ENCODE data around the gene SPDEF.

The SPDEF gene

DNA sequence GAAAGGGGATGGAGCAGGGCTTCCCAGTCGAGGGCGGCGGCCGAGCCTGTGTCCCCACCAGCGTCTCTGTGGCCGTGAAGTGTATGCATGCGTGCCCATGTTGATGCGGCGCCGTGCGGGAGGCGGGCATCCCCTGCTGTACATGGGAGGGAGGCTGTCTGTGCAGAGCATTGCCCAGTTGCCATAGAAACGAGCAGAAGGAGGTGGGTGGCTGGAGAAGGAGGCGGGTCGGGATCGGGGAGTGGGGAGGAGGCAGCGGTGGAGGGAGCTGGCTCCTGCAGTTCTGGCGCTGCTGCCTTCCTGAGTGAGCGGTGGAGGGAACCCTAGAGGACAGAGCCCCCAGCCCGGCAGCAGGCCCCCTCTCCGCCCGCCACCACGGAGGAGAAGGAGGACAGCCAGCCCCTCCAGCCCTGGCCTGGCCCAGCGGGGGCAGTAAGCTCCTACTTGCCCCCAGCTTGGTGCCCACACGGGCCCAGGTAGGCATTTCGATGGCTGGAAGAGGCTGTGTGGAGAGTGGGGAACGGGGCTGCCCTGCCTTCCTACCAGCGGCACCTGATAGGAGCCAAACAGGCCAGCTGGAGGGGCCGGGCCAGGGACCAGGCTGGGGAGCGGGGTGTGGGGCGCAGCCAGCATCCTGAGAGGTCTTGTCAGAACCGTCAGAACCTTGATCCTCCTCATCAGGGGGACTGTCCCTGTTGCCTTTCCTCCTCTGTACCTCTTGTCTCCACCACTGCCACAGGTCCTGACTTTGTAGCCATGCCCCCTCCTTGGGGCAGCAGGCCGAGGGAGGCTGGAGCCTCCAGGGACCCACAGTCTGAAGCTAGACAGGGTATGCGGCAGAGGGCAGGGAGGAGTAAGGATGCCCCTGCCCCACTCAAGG, 41.3 kb downstream of the SPDEF start:
- no peak for DNase-seq (ENCODE audit: low spot score)

DNA sequence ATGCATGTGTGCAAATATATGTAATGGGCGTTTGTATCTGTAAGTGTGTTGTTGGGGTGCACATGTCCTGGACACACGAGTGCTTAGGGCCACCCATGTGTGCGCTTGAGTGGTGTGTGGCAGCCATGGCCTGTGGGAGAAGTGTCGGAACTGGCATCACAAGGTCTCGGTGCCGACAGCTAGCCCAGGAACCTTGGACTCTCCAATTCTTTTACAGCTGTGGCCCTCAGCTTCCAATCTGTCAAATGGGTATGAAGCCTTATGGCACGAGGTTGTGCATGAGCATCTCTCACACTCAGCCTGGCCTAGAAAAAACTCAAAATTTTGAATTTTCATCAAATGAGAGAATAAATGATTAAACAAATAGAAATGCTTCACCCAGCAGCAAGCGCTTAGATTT, 42.0 kb downstream of the SPDEF start:
- no peak for DNase-seq (ENCODE audit: low spot score)

DNA sequence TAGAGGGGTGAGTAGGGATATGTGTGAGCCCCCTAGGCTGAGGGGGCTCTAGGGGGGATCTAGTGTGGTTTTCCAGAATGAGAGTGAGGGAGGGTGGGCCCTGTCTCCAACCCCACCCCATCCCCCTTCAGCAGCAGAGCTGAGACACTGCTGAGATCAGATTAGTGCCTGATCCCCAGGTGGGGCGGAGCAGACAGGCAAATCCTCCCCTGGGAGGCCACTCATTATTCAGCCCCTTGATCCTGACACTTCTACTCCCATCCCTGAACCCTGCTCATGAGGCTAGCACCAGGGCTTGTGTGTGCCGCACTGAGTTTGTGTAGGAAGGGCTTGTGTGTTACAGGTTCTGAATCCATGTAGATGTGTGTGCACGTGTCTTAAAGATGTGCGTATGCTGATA, 42.5 kb downstream of the SPDEF start:
- no peak for DNase-seq (ENCODE audit: low spot score)

- DNase-seq (ENCODE audit: low spot score): no peak
Measured at GRCh38 chr6:34512738-34513115, 43.4 kb downstream of the SPDEF start.

DNA sequence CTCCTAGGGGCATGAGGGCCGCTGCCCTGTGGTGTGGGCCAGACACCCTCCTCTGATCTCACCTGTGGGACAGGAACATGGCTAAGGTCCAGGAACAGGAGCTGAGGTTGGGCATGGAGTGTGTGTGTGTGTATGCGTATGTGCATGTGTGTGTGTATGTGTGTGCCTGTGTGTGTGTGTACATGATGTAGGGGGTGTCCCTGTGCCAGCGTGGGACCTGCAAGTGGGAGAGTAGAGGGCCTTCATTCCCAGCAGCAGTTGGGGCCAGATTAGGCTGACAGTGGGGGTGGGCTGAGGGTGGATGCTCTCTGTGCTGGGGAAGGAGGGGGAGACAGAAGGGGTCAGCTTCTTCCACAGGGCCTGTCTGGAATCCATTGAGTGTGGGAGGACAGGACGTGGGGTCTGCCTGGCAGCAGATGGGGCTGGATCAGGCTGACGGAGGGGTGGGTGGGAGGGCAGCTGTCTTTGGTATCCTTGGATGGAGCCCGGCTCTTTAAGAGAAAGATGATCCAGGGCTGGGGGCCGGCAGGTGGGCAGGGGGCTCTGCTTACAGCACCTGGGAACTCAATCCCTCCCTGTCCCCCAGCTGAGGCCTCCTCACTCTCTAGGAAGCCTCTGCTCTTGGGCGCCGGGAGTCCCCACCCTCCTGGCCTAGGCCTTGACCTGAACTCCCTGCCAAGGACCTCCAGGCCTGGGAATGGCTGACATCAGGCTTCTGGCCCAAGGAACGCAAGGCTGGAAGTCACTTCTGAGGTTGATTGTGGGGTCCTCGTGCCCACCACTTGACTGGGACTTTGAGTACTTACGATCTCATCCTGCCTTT, 44.0 kb downstream of the SPDEF start:
- no peak for DNase-seq (ENCODE audit: low spot score)

- DNase-seq (ENCODE audit: low spot score): no peak
Measured at GRCh38 chr6:34511214-34511914, 44.8 kb downstream of the SPDEF start.

DNA sequence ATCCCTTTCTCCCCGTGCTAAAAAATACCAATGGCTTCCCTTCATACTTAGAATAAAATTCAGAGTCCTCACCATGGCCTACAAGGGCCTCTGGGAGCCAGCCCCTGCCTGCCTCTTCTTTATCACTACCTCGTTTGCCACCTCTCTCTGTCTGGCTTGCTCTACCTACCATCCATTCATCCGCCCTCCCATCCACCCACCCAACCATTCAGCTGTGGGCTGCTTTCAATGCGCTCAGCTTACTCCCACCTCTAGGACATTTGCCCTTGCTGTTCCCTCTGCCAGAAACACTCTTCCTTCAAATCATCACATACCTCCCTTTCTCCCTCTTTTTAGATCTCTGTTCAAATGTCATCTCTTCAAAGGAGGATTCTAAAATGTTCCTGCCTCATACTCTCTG, 45.8 kb downstream of the SPDEF start:
- no peak for DNase-seq (ENCODE audit: low spot score)

DNA sequence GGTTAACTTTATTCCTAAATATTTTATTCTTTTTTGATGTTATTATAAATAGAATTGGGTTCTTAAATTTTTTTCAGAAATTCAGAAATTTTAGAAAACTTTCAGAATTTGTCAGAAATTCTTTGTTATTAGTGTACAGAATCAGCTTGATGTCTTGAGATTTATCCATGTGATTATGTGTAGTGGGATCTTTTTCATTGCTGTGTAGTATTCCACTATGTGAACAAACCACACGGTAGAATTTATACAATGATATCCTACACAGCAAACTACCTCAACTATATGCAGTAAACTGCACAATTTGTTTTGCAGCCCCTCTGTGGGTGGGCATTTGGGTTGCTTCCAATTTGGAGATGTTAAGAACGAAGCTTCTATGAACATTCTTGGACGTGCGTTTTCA, 46.3 kb downstream of the SPDEF start:
- DNase-seq (ENCODE audit: low spot score): no peak

DNA sequence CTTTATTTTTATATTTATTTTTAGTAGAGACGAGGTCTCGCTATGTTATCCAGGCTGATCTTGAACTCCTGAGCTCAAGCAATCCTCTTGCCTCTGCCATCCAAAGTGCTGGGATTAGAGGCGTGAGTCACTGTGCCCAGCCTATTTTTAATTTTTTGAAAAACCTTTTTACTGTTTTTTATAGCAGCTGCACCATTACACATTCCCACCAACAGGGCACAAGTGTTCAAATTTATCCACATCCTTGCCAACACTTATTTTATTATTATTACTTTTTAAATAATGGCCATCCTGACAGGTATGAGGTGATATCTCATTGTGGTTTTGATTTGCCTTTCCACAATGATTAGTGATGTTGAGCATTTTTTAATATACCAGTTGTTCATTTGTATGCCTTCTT, 47.7 kb downstream of the SPDEF start:
- no peak for DNase-seq (ENCODE audit: low spot score)

- DNase-seq (ENCODE audit: low spot score): no peak
Measured at GRCh38 chr6:34506718-34507117, 49.4 kb downstream of the SPDEF start.

DNA sequence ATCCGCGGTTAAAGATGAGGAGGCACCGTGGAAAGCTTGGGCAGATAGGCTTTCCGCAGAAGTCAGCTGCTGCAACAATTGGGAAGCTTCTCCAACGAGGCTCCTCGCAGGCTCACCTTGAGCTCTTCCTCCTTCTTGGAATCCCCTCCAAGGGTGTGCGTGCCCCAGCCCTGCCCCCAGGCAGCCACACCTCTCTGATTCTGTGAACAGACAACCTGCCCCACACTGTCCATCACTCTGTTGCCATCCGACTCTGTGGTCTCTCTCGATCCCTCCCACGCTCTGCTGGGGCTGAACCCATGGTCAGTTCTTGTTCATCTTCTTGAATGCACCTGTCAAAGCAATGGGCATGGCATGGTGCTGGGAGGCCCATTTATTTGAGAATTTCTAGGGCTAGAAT, 58.7 kb downstream of the SPDEF start:
- DNase-seq (ENCODE audit: low spot score): no peak

DNA sequence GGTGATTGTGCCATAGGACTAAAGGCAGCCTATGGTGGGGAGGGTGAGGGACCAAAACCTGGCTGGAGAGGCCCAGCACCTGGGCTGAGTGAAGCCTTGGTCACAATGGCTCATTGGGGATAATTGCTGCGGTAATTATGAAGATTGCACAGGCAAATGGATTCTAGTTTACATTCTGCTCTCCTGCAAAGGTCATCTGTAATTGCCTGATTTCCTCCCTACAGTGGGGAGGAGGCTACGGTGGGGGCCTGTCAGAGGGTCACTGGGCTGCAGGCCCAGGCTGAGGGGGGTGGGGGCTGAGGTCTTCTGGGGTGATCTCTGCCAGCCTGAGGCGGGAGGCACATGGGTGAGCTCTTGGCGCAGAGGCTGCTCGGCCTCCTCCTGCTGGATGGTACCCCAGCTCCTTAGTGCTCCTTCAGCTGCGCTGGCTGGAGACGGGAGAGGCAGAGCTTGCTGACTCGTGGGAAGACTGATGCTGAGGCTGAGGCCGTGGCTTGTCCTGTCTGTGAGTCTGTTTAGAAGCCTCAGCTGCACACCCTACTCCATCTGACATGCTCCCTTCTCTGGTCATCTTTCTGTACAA, 59.9 kb downstream of the SPDEF start:
- DNase-seq (ENCODE audit: low spot score): no peak

GRCh38 chr6:34494973-34495372, 61.2 kb downstream of the SPDEF start:
- no peak for DNase-seq (ENCODE audit: low spot score)

DNA sequence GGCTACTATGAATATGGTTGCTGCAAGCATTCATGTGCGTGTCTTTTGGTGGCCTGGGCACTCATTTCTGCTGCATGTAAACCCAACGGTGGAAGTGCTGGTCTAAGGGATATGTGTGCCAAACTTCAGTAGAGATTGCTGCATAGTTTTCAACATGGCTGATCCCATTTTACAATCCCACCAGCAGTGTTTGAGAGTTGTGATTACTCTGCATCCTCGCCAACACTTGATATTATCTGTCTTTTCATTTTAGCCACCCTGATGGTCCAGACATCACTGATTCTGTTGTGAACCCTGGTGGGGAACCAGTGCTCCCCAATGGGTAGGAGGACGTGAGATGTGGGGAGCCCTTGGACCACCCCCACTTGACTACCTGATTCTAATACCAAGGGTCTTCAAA, 62.8 kb downstream of the SPDEF start:
- no peak for DNase-seq (ENCODE audit: low spot score)

- no peak for DNase-seq (ENCODE audit: low spot score)
Measured at GRCh38 chr6:34491091-34491430, 65.1 kb downstream of the SPDEF start.

GRCh38 chr6:34490390-34491090, 65.6 kb downstream of the SPDEF start:
- DNase-seq (ENCODE audit: low spot score): no peak

DNA sequence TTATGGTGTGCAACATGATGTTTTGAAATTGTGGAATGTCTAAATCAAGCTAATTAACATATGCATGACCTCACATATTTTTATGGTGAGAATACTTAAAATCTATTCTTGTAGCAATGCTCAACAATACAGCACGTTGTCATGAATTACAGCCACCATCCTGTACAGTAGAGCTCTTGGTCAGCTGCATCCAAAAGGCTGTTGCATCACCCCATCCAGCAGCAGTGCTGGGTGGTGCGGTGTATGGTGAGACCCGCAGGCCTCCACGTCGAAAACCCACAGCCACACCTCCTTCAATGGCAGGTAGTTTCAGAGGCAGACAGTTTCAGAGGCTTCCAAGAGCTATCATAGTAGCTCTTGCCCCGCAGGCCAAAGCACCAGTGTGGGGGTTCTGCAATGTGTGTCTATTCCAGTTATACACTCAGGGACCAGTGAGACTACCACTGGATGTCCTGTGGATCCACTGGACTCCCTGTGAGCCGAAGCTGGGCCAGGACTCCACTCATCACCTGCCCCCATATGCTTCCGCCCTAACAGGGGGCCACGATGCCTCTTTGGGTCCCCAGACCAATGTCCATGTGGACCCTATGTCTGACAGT, 66.8 kb downstream of the SPDEF start:
- DNase-seq (ENCODE audit: low spot score): no peak
